GM12878 (cell line): ENCODE measurements around the gene FZR1. TPM values are rescaled to one million over a fixed set of nuclear protein-coding genes. Genes with fewer than 3 reads are reported as not detected.
A peak's percentile ranks its signal among the peaks of the same experiment; 100 is the strongest.

Experiments
- CHD2 ChIP-seq: IDR thresholded peaks from 2 replicates; pipeline ENCODE4 v1.6.1; 2011; ENCODE audit warnings: low read depth, low read length, improper control_type of control experiment, borderline replicate concordance
- EGR1 ChIP-seq, 2 experiments: IDR thresholded peaks; 1 replicate in 1 of 2; 2 replicates in 1 of 2; pipeline ENCODE4 v1.6.1; 2011 to 2012; ENCODE audit warnings: low read depth in 2 of 2, low read length in 2 of 2, borderline replicate concordance in 1 of 2, mild to moderate bottlenecking in 1 of 2, moderate library complexity in 1 of 2
- FOXK2 ChIP-seq: fragments of 450-650 bp; IDR thresholded peaks from 2 replicates; pipeline ENCODE4 v1.6.1; 2017; ENCODE audit warnings: mild to moderate bottlenecking, moderate library complexity
- MEF2B ChIP-seq: fragments of 450-650 bp; IDR thresholded peaks from 2 replicates; pipeline ENCODE4 v1.6.1; 2018; ENCODE audit warnings: mild to moderate bottlenecking, moderate library complexity; ENCODE audit not compliant: partially characterized antibody, poor library complexity, severe bottlenecking
- MTA2 ChIP-seq: fragments of 450-650 bp; IDR thresholded peaks from 2 replicates; pipeline ENCODE4 v1.6.1; 2016; ENCODE audit warnings: low read depth, mild to moderate bottlenecking, moderate library complexity
- NBN ChIP-seq: fragments of 450-650 bp; IDR thresholded peaks from 2 replicates; pipeline ENCODE4 v1.6.1; 2016
- NR2C1 ChIP-seq: fragments of 450-650 bp; IDR thresholded peaks from 2 replicates; pipeline ENCODE4 v1.6.1; 2017; ENCODE audit warnings: antibody characterized with exemption, mild to moderate bottlenecking, moderate library complexity
- POLR2AphosphoS5 ChIP-seq: IDR thresholded peaks from 2 replicates; pipeline ENCODE4 v1.6.1; 2011; ENCODE audit warnings: mild to moderate bottlenecking, low read length, inconsistent platforms
- SMARCA5 ChIP-seq: fragments of 450-650 bp; IDR thresholded peaks from 2 replicates; pipeline ENCODE4 v1.6.1; 2017; ENCODE audit warnings: mild to moderate bottlenecking
- SMC3 ChIP-seq: IDR thresholded peaks from 2 replicates; pipeline ENCODE4 v1.6.1; 2011; ENCODE audit warnings: low read length, improper control_type of control experiment, borderline replicate concordance
- SP1 ChIP-seq: IDR thresholded peaks from one replicate; pipeline ENCODE4 v1.6.1; 2011; ENCODE audit warnings: low read depth, low read length
- TARDBP ChIP-seq: IDR thresholded peaks from 2 replicates; pipeline ENCODE4 v1.6.1; 2016; ENCODE audit warnings: borderline replicate concordance
- ZBTB11 ChIP-seq: fragments of 450-650 bp; formaldehyde crosslinking; IDR thresholded peaks from 2 replicates; pipeline ENCODE4 v1.5.0; 2022; ENCODE audit warnings: mild to moderate bottlenecking, missing genetic modification characterization
- ZNF207 ChIP-seq: fragments of 450-650 bp; IDR thresholded peaks from 2 replicates; pipeline ENCODE4 v1.6.1; 2014; ENCODE audit warnings: antibody characterized with exemption, mild to moderate bottlenecking, borderline replicate concordance
- ZNF217 ChIP-seq: fragments of 450-650 bp; IDR thresholded peaks from 2 replicates; pipeline ENCODE4 v1.6.1; 2017; ENCODE audit warnings: antibody characterized with exemption, mild to moderate bottlenecking
- ZNF274 ChIP-seq: IDR thresholded peaks from one replicate; pipeline ENCODE4 v1.8.0; 2011; ENCODE audit not compliant: insufficient read length, insufficient read depth
- ZSCAN29 ChIP-seq: fragments of 450-650 bp; IDR thresholded peaks from 2 replicates; pipeline ENCODE4 v1.6.1; 2017; ENCODE audit warnings: mild to moderate bottlenecking, moderate library complexity
- polyA plus RNA-seq, 11 experiments: library from polyadenylated mRNA; depleted of rRNA in 4 of 11; unstranded in 6 of 11; stranded (reverse) in 5 of 11; fragments of >200 nt; fragmentation: Nextera tagmentation in 4 of 11; fragmentation: Illumina TruSeq in 1 of 11; extraction: Ambion mirVana in 4 of 11; extraction: Trizol in 1 of 11; gene quantifications; 1 replicate in 1 of 11; 2 replicates in 10 of 11; pipeline versions ENCODE4 v1.2.1 to v1.2.3, GENCODE V29; 2011 to 2016; ENCODE audit warnings: inconsistent platforms in 2 of 11, missing spikeins in 2 of 11, low read depth in 1 of 11
- total RNA-seq, 4 experiments: library from RNA; depleted of rRNA in 3 of 4; stranded (reverse); fragments of >200 nt in 3 of 4; fragmentation: Illumina TruSeq in 1 of 4; extraction: Trizol in 1 of 4; gene quantifications; 2 replicates each; pipeline versions ENCODE4 v1.2.1 to v1.2.3, GENCODE V29; 2013 to 2021

Gene FZR1
- total and polyA plus RNA-seq, 10 of the 15 experiments (the other 5 are each of a cell fraction or from before 2014, with no cell fraction given): 0.11 to 44.2 (median 29.3) TPM

- 0 out of 2 replicates have a peak, but pooled peaks have one; percentile 11 for TF ChIP-seq NR2C1
- TF ChIP-seq SMC3: no peak
- TF ChIP-seq SP1: no peak
- no peak for TF ChIP-seq CHD2
- no peak for TF ChIP-seq SMARCA5
- TF ChIP-seq TARDBP: no peak
- peak; percentile 70 for TF ChIP-seq ZBTB11
- TF ChIP-seq ZNF207: no peak
- TF ChIP-seq POLR2AphosphoS5: no peak
- no peak for TF ChIP-seq FOXK2
- TF ChIP-seq ZNF217: no peak
- TF ChIP-seq NBN: peak; percentile 52; the same call in 1 of the 2 replicates
- no peak for TF ChIP-seq MEF2B
- TF ChIP-seq EGR1 (IDR thresholded peaks at IDR 0.05; ENCODE audit: borderline replicate concordance in 1 of 2, low read depth in 2 of 2, low read length in 2 of 2): no peak
- TF ChIP-seq ZNF274: no peak
- no peak for TF ChIP-seq ZSCAN29
- TF ChIP-seq MTA2: no peak
- TF ChIP-seq, all 136 proteins: peak for 13
These were observed 48.4 kb downstream of the FZR1 start (continued) for GRCh38 chr19:3554254-3555083.
